ENCODE results near the gene KIAA0825. TPM values are rescaled to one million over a fixed set of nuclear protein-coding genes. Genes with fewer than 3 reads are reported as not detected.
"Not testable (repeated sequence)": the region's sequence is repeated elsewhere in the genome, so short reads cannot be mapped to it uniquely, and the experiment has no call there.

Gene KIAA0825
- polyA plus RNA-seq, 4 donors: 4.1 to 5.9 (median 5.3) TPM

- no peak for DNase-seq (ENCODE audit: low read depth in 4 of 4, low spot score in 3 of 4)
Measured at GRCh38 chr5:94389515-94389899, 228.9 kb downstream of the KIAA0825 start.

GRCh38 chr5:94388773-94389514 lies 229.5 kb downstream of the KIAA0825 start:
- DNase-seq (ENCODE audit: low read depth in 4 of 4, low spot score in 3 of 4): no peak

- DNase-seq (ENCODE audit: low read depth in 4 of 4, low spot score in 3 of 4): no peak
Measured at GRCh38 chr5:94385767-94386166, 232.6 kb downstream of the KIAA0825 start.

GRCh38 chr5:94378062-94378461 lies 240.3 kb downstream of the KIAA0825 start:
- no peak for DNase-seq (ENCODE audit: low read depth in 4 of 4, low spot score in 3 of 4)

- no peak for DNase-seq (ENCODE audit: low read depth in 4 of 4, low spot score in 3 of 4)
Measured at GRCh38 chr5:94376672-94377345, 241.6 kb downstream of the KIAA0825 start.

- no peak for DNase-seq (ENCODE audit: low read depth in 4 of 4, low spot score in 3 of 4)
Measured at GRCh38 chr5:94375801-94376200, 242.6 kb downstream of the KIAA0825 start.

GRCh38 chr5:94374336-94374735 lies 244.1 kb downstream of the KIAA0825 start:
- DNase-seq (ENCODE audit: low read depth in 4 of 4, low spot score in 3 of 4): no peak

GRCh38 chr5:94367900-94368299 lies 250.5 kb downstream of the KIAA0825 start:
- DNase-seq (ENCODE audit: low read depth in 4 of 4, low spot score in 3 of 4): no peak

- no peak for DNase-seq (ENCODE audit: low read depth in 4 of 4, low spot score in 3 of 4)
Measured at GRCh38 chr5:94366811-94367210, 251.6 kb downstream of the KIAA0825 start.

GRCh38 chr5:94362857-94363256 lies 255.5 kb downstream of the KIAA0825 start:
- DNase-seq (ENCODE audit: low read depth in 4 of 4, low spot score in 3 of 4): no peak

GRCh38 chr5:94361832-94362796 lies 256.3 kb downstream of the KIAA0825 start:
- DNase-seq (ENCODE audit: low read depth in 4 of 4, low spot score in 3 of 4): no peak

- no peak for DNase-seq (ENCODE audit: low read depth in 4 of 4, low spot score in 3 of 4)
Measured at GRCh38 chr5:94361161-94361560, 257.2 kb downstream of the KIAA0825 start.

- DNase-seq (ENCODE audit: low read depth in 4 of 4, low spot score in 3 of 4): no peak
Measured at GRCh38 chr5:94360382-94361130, 257.8 kb downstream of the KIAA0825 start.

- DNase-seq (ENCODE audit: low read depth in 4 of 4, low spot score in 3 of 4): no peak
Measured at GRCh38 chr5:94359880-94360279, 258.5 kb downstream of the KIAA0825 start.

GRCh38 chr5:94355811-94356210 lies 262.6 kb downstream of the KIAA0825 start:
- DNase-seq (ENCODE audit: low read depth in 4 of 4, low spot score in 3 of 4): no peak

- not testable (repeated sequence) for DNase-seq (ENCODE audit: low read depth in 4 of 4, low spot score in 3 of 4)
Measured at GRCh38 chr5:94354837-94355485, 263.4 kb downstream of the KIAA0825 start.

- DNase-seq (ENCODE audit: low read depth in 4 of 4, low spot score in 3 of 4): no peak
Measured at GRCh38 chr5:94353605-94354004, 264.8 kb downstream of the KIAA0825 start.

GRCh38 chr5:94347130-94347529 lies 271.3 kb downstream of the KIAA0825 start:
- no peak for DNase-seq (ENCODE audit: low read depth in 4 of 4, low spot score in 3 of 4)

- no peak for DNase-seq (ENCODE audit: low read depth in 4 of 4, low spot score in 3 of 4)
Measured at GRCh38 chr5:94345257-94345656, 273.1 kb downstream of the KIAA0825 start.

- no peak for DNase-seq (ENCODE audit: low read depth in 4 of 4, low spot score in 3 of 4)
Measured at GRCh38 chr5:94337617-94338016, 280.8 kb downstream of the KIAA0825 start.

Data from left renal pelvis (tissue), 4 donors.